ENCODE results near the gene CUL2. TPM values are rescaled to one million over a fixed set of nuclear protein-coding genes. Genes with fewer than 3 reads are reported as not detected.

The CUL2 gene
- total RNA-seq (10 to 100 TPM; 10.5 to 33.0 (median 23.6) TPM), polyA plus RNA-seq (10 to 100 TPM; 11.2 to 25.5 TPM)
- long read RNA-seq, donor 1, full-length matches to known transcripts, result 19 of 43 reads
- long read RNA-seq, donor 1, partial matches to known transcripts, result 20 of 43 reads
- long read RNA-seq, donor 1, other reads (novel, unspliced or antisense), result 4 of 43 reads
- long read RNA-seq, donor 2, full-length matches to known transcripts, result 13 of 13 reads
- long read RNA-seq, donor 2, partial matches to known transcripts, result 0 of 13 reads
- long read RNA-seq, donor 2, other reads (novel, unspliced or antisense), result 0 of 13 reads
- long read RNA-seq, donor 3, full-length matches to known transcripts, result 36 of 63 reads
- long read RNA-seq, donor 3, partial matches to known transcripts, result 20 of 63 reads
- long read RNA-seq, donor 3, other reads (novel, unspliced or antisense), result 7 of 63 reads

DNA sequence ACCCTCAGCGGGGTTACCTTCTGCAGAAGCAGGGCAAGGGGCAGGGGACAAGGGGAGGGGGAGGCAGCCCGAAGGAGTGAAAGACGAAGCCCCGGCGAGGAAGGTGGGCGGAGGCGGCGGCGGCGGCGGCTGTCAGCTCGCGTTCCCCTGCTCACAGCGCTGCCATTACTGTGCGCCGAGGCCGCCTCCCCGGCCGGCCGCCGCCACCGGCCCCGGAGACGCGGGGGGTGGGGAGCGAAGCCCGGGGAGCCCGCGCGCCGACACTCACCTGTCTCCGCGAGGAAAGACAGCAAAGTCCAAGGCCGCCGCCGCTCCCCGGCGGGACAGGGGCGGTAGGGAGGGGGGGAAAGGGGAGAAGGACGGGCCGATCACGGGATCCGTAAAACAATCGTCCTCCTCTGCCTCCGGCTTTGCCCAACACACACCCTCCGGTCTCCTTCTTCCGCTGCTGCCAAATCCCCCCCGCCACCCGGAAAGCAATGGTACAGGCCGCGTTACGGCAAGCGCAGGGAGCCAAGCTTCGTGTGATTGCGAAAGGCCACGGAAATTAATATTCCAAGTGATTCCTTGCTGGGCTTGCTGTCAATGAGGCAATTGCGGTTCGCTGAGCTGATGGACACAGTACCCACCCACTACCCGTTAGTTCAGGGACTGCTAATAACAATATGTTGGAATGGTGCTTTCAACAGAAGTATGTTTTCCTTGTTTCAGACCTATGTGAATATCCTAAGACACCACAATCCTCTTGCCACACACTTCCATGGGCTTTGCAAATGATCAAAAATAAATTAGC lies at the start of gene CUL2:
Gene CUL2 (minus strand): TSS at position 180 of the 793 bp plus-strand sequence. CDS start 19,024 bp downstream, outside the sequence.
- peak within 1 kb of the TSS; percentile 78 to 85 for H3K27ac ChIP-seq
- DNase-seq, result peak; percentile 90 to 95 (median 94)
- H3K4me1 ChIP-seq (ENCODE audit: insufficient read depth), result peaks cover 7% of the 10 kb centered on the region
- TF ChIP-seq, protein P1, sequence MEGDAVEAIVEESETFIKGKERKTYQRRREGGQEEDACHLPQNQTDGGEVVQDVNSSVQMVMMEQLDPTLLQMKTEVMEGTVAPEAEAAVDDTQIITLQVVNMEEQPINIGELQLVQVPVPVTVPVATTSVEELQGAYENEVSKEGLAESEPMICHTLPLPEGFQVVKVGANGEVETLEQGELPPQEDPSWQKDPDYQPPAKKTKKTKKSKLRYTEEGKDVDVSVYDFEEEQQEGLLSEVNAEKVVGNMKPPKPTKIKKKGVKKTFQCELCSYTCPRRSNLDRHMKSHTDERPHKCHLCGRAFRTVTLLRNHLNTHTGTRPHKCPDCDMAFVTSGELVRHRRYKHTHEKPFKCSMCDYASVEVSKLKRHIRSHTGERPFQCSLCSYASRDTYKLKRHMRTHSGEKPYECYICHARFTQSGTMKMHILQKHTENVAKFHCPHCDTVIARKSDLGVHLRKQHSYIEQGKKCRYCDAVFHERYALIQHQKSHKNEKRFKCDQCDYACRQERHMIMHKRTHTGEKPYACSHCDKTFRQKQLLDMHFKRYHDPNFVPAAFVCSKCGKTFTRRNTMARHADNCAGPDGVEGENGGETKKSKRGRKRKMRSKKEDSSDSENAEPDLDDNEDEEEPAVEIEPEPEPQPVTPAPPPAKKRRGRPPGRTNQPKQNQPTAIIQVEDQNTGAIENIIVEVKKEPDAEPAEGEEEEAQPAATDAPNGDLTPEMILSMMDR (IDR thresholded peaks at IDR 0.05), result peak in 1 of 3 donors; percentile 8
- TF ChIP-seq POLR2A (IDR thresholded peaks at IDR 0.05), result no peak
- no peak for TF ChIP-seq EP300 (IDR thresholded peaks at IDR 0.05)
- peak within 1 kb of the TSS; percentile 87 for H3K4me3 ChIP-seq
- no peaks in the 10 kb centered on the region for H3K27me3 ChIP-seq
- H3K9me3 ChIP-seq, result no peaks in the 10 kb centered on the region
- intact Hi-C loops (cut with DNase I), result no loop called here
- WGBS, 3 donors, result 0% methylated on average over 22 to 59 of the region's 59 CpGs
- no peaks in the 10 kb centered on the region for H3K36me3 ChIP-seq

DNA sequence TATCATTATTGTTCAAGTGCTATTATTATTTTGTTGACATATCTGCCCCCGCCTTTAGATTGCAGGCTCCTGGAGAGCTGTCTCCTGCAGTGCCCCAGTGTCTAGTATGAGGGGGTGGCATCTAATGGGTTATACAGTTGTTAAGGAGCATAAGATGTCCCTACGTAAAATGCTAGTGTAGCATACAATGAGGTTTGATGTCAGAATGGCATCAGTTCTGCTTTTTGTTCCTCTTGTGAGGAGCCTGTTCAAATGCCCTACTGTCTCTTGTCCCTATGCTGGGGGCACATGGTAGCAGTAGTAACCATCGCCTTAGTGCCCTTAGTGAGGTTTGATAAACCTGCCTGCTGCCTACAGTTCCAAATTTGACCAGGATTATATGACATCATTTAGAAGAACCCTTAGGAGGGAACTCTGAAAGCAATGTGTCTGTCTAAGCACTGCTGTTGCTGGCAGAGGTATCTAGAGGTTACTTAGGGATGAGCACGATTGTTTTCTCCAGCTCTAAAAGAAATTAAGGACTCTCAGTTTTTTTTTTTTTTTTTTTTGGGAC lies 46.2 kb upstream of the CUL2 start:
- no peak for DNase-seq
- Histone ChIP-seq H3K4me3 (no peak overlapping the region), H3K4me1 (ENCODE audit: insufficient read depth) (no peaks in the 10 kb centered on the region), H3K27ac (no peak overlapping the region), H3K9me3 (no peaks in the 10 kb centered on the region), H3K27me3 (no peaks in the 10 kb centered on the region), H3K36me3 (no peaks in the 10 kb centered on the region)
- TF ChIP-seq, protein P1 (IDR thresholded peaks at IDR 0.05), result no peak
- TF ChIP-seq POLR2A (IDR thresholded peaks at IDR 0.05) (no peak), EP300 (IDR thresholded peaks at IDR 0.05) (no peak)
- intact Hi-C loops (cut with DNase I), result no loop called here
- 82 to 89% (median 87%) methylated on average over 4 of the region's 4 CpGs for WGBS, 3 donors

DNA sequence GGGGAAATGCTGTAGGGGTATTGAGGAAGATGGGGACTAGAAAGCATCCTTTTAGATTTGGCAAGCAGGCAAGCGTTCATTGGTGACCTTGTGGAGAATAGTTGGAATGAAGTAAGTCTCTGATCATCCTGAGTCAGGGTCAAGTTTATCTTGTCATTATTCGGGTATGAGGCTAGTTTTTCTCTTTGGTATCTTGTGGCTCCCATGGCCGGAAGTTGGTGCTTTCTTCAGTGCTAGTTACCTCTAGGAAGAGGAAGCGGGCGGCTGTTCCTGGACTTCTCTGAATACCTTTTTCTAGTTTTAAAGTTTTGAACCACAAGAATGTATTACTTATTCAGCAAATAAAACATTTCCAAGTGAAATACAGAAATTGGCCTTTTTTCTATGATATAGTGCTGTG lies 45.7 kb upstream of the CUL2 start:
- Histone ChIP-seq H3K4me3 (no peak overlapping the region), H3K9me3 (no peaks in the 10 kb centered on the region), H3K4me1 (ENCODE audit: insufficient read depth) (no peaks in the 10 kb centered on the region), H3K27ac (no peak overlapping the region), H3K36me3 (no peaks in the 10 kb centered on the region), H3K27me3 (no peaks in the 10 kb centered on the region)
- intact Hi-C loops (cut with DNase I), result no loop called here
- 48 to 61% (median 50%) methylated on average over 5 of the region's 5 CpGs for WGBS, 3 donors
- TF ChIP-seq, protein P1 (IDR thresholded peaks at IDR 0.05), result no peak
- no peak for TF ChIP-seq POLR2A (IDR thresholded peaks at IDR 0.05)
- TF ChIP-seq EP300 (IDR thresholded peaks at IDR 0.05), result no peak
- DNase-seq, result no peak

DNA sequence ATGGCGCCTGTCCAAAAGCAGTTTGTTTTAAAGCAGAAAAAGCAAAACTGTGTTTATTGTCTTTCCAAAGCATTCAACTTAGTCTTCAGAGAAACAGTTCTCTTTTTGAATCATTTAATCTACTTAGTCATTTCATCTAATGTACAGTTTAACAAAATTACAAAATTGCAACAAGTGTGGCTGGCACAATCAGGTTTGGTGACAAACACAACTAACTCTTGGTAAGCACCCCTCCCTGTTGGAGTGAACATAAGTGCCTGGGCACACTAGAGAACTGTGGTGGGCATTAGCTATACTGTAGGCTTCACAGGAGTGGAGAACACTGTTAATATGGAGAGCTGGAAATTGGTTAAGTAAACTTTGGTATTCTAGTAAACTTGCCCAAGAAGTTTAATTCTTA lies 43.4 kb upstream of the CUL2 start:
- Histone ChIP-seq H3K4me1 (ENCODE audit: insufficient read depth) (peaks cover 3% of the 10 kb centered on the region), H3K27ac (no peak overlapping the region), H3K4me3 (no peak overlapping the region), H3K36me3 (no peaks in the 10 kb centered on the region), H3K9me3 (no peaks in the 10 kb centered on the region), H3K27me3 (no peaks in the 10 kb centered on the region)
- intact Hi-C loops (cut with DNase I), result no loop called here
- no peak for DNase-seq
- no peak for TF ChIP-seq POLR2A (IDR thresholded peaks at IDR 0.05)
- TF ChIP-seq, protein P1 (IDR thresholded peaks at IDR 0.05), result no peak
- 89 to 98% (median 93%) methylated on average over 1 of the region's 1 CpG for WGBS, 3 donors
